ENCODE measurements around the gene SENP3.

Gene SENP3

DNA sequence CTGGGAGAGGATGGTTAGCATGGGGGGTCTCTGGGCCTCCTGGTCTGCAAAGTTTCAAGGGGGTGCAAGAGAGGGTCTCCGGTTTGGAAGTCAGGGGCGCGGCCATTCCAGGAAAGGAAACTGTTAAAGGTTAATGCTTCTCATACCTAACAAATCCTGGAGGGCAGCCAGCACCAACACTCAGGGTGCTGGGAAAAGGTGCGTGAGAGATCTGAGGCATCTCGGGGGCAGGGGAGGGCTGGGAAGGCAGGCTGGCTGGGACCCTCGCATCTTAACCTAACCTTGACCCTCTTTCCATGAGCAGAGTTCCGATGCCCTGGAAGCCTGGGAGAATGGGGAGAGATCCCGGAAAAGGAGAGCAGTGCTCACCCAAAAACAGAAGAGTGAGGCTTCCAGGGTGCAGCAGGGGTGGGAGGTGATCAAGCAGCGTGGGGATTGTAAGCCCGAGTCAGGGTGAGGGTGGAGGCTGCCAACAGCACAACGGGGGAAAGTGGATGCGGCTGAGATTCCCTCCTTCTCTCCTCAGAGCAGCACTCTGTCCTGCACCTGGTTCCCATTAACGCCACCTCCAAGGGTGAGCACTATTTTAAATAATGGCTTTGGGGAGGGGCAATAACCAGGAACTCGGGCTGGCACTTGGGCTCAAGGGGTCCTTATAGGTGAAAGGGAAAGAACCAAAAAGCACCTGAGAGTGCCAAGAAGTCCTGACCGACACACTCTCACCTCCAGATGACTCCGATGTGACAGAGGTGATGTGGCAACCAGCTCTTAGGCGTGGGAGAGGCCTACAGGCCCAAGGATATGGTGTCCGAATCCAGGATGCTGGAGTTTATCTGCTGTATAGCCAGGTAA lies 2.2 kb upstream of the SENP3 start:
- DNase-seq (no peak), ATAC-seq (replicated peaks) (no peak)
- Mint-ChIP-seq H3K4me3 (peak overlapping the region in 1 of 2 donors; percentile 95), H3K27me3 (no peaks in the 10 kb centered on the region), H3K36me3 (ENCODE audit: insufficient read depth) (peaks cover 31% of the 10 kb centered on the region), H3K4me1 (ENCODE audit: low read depth in 2 of 2) (peaks cover 29 to 35% of the 10 kb centered on the region in 2 donors), H3K27ac (peak overlapping the region in 1 of 2 donors; percentile 97), H3K9me3 (no peaks in the 10 kb centered on the region)

DNA sequence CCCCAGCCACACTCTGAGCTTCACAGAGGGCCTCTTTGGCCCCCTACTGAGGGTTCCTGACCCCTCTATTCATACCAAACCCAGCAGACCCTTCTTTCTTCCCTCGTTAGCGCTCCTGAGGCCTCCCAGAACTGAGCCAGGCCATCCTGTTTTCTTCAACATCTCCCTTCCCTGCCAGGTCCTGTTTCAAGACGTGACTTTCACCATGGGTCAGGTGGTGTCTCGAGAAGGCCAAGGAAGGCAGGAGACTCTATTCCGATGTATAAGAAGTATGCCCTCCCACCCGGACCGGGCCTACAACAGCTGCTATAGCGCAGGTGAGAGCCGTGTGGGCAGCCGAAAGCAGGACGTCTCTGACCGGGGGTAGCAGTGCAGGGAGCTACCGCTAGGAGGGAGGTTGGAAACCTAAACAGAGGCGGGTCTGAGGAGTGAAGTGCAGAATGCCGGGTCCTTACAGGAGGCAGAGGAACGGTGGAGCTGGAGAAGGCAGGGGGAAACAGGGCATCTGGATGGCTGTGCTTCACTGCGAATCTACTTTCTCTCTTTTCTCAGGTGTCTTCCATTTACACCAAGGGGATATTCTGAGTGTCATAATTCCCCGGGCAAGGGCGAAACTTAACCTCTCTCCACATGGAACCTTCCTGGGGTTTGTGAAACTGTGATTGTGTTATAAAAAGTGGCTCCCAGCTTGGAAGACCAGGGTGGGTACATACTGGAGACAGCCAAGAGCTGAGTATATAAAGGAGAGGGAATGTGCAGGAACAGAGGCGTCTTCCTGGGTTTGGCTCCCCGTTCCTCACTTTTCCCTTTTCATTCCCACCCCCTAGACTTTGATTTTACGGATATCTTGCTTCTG lies 1.3 kb upstream of the SENP3 start:
- H3K27me3 Mint-ChIP-seq = no peaks in the 10 kb centered on the region
- peaks cover 37% of the 10 kb centered on the region for H3K36me3 Mint-ChIP-seq (ENCODE audit: insufficient read depth)
- peaks cover 28 to 29% of the 10 kb centered on the region in 2 donors for H3K4me1 Mint-ChIP-seq (ENCODE audit: low read depth in 2 of 2)
- peak overlapping the region; percentile 97 to 98 for H3K27ac Mint-ChIP-seq
- no peak for ATAC-seq (replicated peaks)
- no peaks in the 10 kb centered on the region for H3K9me3 Mint-ChIP-seq
- peak overlapping the region; percentile 95 for H3K4me3 Mint-ChIP-seq
- peak in 1 of 3 experiments; percentile 48 for DNase-seq

DNA sequence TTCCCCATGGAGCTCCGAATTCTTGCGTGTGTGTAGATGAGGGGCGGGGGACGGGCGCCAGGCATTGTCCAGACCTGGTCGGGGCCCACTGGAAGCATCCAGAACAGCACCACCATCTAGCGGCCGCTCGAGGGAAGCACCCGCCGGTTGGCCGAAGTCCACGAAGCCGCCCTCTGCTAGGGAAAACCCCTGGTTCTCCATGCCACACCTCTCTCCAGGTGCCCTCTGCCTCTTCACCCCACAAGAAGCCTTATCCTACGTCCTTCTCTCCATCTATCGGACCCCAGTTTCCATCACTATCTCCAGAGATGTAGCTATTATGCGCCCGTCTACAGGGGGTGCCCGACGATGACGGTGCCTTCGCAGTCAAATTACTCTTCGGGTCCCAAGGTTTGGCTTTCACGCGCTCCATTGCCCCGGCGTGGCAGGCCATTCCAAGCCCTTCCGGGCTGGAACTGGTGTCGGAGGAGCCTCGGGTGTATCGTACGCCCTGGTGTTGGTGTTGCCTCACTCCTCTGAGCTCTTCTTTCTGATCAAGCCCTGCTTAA lies 617 bp upstream of the SENP3 start:
- peak overlapping the region; percentile 97 to 98 for H3K27ac Mint-ChIP-seq
- no peaks in the 10 kb centered on the region for H3K9me3 Mint-ChIP-seq
- H3K27me3 Mint-ChIP-seq = no peaks in the 10 kb centered on the region
- DNase-seq (peak; percentile 76 to 83 (median 78)), ATAC-seq (replicated peaks) (peak; percentile 70)
- peak overlapping the region; percentile 95 for H3K4me3 Mint-ChIP-seq
- peaks cover 25 to 26% of the 10 kb centered on the region in 2 donors for H3K4me1 Mint-ChIP-seq (ENCODE audit: low read depth in 2 of 2)
- peaks cover 44% of the 10 kb centered on the region for H3K36me3 Mint-ChIP-seq (ENCODE audit: insufficient read depth)

DNA sequence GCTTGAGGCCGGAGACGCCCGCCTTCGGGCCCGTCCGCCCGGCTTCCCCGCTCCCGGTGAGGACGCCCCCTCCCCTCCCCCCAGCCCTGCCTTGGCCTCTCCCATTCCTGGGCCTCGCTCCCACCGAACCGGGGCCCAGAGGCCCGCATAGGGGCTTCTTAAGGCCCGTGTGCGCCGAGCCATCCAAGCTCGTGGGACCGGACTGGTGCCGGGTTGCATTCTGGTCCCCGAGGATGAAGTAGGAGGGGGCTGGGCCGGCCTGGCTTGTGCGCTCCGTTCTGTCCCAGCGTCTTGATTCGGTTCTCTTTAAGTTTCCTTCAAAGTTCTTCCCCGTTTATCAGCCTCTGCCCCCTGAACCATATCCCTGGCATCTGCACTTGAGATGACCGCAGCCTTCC lies 488 bp downstream of the SENP3 start:
- H3K9me3 Mint-ChIP-seq = no peaks in the 10 kb centered on the region
- H3K36me3 Mint-ChIP-seq (ENCODE audit: insufficient read depth) = peaks cover 51% of the 10 kb centered on the region
- H3K27ac Mint-ChIP-seq = peak overlapping the region; percentile 97 to 98
- H3K4me3 Mint-ChIP-seq = peak overlapping the region; percentile 95
- no peaks in the 10 kb centered on the region for H3K27me3 Mint-ChIP-seq
- DNase-seq (no peak), ATAC-seq (replicated peaks) (peak; percentile 2)
- H3K4me1 Mint-ChIP-seq (ENCODE audit: low read depth in 2 of 2) = peaks cover 23 to 28% of the 10 kb centered on the region in 2 donors

DNA sequence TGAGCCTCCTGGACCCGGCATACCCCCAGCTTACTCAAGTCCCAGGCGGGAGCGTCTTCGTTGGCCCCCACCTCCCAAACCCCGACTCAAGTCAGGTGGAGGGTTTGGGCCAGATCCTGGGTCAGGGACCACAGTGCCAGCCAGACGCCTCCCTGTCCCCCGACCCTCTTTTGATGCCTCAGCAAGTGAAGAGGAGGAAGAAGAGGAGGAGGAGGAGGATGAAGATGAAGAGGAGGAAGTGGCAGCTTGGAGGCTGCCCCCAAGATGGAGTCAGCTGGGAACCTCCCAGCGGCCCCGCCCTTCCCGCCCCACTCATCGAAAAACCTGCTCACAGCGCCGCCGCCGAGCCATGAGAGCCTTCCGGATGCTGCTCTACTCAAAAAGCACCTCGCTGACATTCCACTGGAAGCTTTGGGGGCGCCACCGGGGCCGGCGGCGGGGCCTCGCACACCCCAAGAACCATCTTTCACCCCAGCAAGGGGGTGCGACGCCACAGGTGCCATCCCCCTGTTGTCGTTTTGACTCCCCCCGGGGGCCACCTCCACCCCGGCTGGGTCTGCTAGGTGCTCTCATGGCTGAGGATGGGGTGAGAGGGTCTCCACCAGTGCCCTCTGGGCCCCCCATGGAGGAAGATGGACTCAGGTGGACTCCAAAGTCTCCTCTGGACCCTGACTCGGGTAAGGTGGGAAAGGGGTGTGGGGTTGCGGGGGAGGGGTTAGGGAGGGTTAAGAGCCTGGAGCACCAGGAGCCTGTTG lies 1.6 kb downstream of the SENP3 start:
- Mint-ChIP-seq H3K27ac (peak overlapping the region in 1 of 2 donors; percentile 98), H3K27me3 (no peaks in the 10 kb centered on the region), H3K36me3 (ENCODE audit: insufficient read depth) (peaks cover 55% of the 10 kb centered on the region), H3K9me3 (no peaks in the 10 kb centered on the region), H3K4me1 (ENCODE audit: low read depth in 2 of 2) (peaks cover 24 to 28% of the 10 kb centered on the region in 2 donors), H3K4me3 (peak overlapping the region; percentile 95)
- ATAC-seq (replicated peaks) (no peak), DNase-seq (no peak)

DNA sequence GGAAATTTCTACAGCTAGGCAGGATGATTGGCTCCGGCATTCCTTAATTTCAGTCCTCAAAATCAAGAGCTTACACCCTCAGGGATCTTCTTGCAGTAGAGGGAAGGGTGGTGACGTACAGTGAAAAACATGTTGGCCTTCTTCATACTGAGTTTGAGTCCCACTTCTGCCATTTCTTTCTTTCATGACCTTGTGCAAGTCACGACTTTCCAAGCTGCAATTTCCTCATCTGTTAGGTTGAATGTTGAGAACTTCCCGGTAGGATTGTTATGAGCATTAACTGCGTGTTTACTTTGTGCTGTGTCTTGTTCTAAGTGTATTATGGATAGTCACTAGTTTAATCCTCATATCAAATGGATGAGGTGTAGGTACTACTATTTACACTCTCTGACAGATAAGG lies 7.9 kb downstream of the SENP3 start:
- H3K27ac Mint-ChIP-seq = no peak overlapping the region

DNA sequence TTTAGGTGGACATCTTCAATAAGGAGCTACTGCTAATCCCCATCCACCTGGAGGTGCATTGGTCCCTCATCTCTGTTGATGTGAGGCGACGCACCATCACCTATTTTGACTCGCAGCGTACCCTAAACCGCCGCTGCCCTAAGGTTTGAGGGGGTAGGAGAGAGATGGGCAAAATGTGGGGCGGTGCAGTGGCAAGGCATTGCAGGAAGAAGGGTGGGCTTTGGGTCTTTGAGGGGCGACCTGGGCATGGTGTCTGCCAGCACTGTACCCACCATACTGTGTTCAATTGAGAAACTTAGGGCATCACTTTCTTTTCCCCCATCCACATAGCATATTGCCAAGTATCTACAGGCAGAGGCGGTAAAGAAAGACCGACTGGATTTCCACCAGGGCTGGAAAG lies 8.6 kb downstream of the SENP3 start:
- Mint-ChIP-seq H3K4me3 (no peak overlapping the region), H3K27ac (no peak overlapping the region), H3K9me3 (no peaks in the 10 kb centered on the region), H3K4me1 (ENCODE audit: low read depth in 2 of 2) (peaks cover 22 to 26% of the 10 kb centered on the region in 2 donors), H3K36me3 (ENCODE audit: insufficient read depth) (peaks cover 66% of the 10 kb centered on the region), H3K27me3 (no peaks in the 10 kb centered on the region)
- DNase-seq (no peak), ATAC-seq (replicated peaks) (no peak)

More for the DNA sequence above, 7.9 kb downstream of the SENP3 start:
- no peak for ATAC-seq (replicated peaks)
- no peaks in the 10 kb centered on the region for H3K27me3 Mint-ChIP-seq
- peaks cover 18 to 22% of the 10 kb centered on the region in 2 donors for H3K4me1 Mint-ChIP-seq (ENCODE audit: low read depth in 2 of 2)
- DNase-seq = no peak
- H3K9me3 Mint-ChIP-seq = no peaks in the 10 kb centered on the region
- H3K36me3 Mint-ChIP-seq (ENCODE audit: insufficient read depth) = peaks cover 63% of the 10 kb centered on the region
- H3K4me3 Mint-ChIP-seq = no peak overlapping the region

DNA sequence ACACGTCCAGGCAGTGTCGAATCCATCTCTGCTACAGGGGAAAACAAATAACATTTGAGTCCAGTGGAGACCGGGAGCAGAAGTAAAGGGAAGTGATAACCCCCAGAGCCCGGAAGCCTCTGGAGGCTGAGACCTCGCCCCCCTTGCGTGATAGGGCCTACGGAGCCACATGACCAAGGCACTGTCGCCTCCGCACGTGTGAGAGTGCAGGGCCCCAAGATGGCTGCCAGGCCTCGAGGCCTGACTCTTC lies 10.5 kb downstream of the SENP3 start:
- no peaks in the 10 kb centered on the region for H3K9me3 Mint-ChIP-seq
- peak overlapping the region; percentile 100 for H3K27ac Mint-ChIP-seq
- peaks cover 66% of the 10 kb centered on the region for H3K36me3 Mint-ChIP-seq (ENCODE audit: insufficient read depth)
- ATAC-seq (replicated peaks) (no peak), DNase-seq (no peak)
- no peaks in the 10 kb centered on the region for H3K27me3 Mint-ChIP-seq
- peaks cover 29 to 30% of the 10 kb centered on the region in 2 donors for H3K4me1 Mint-ChIP-seq (ENCODE audit: low read depth in 2 of 2)
- H3K4me3 Mint-ChIP-seq = peak overlapping the region; percentile 98 to 100

DNA sequence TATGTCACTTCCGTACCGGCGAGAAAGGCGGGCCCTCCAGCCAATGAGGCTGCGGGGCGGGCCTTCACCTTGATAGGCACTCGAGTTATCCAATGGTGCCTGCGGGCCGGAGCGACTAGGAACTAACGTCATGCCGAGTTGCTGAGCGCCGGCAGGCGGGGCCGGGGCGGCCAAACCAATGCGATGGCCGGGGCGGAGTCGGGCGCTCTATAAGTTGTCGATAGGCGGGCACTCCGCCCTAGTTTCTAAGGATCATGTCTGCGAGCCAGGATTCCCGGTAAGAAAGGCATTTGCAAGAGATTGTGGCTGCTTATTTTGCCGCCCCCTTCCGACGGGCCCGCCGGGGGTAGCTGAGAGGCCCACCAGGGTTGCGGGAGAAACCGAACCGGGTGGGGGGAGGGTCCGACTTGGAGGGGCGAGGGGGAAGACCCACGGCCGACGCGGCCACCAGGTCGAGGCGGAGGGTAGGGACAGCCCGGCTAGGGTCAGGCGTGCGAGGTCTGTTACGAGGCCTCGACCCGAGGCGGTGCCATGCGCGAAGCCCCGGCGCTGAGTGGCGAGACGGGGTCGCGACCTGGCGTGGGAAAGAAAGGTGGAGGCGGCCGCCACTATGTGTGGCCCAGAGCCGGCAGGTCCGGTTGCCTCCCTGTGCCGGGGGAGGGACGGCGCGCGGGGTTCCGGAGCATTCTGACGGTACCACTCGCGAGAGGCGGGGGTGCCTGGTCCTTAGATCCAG lies 11.0 kb downstream of the SENP3 start:
- Mint-ChIP-seq H3K9me3 (no peaks in the 10 kb centered on the region), H3K36me3 (ENCODE audit: insufficient read depth) (peaks cover 68% of the 10 kb centered on the region), H3K4me1 (ENCODE audit: low read depth in 2 of 2) (peaks cover 29 to 30% of the 10 kb centered on the region in 2 donors), H3K27ac (peak overlapping the region; percentile 100), H3K4me3 (peak overlapping the region; percentile 98 to 100), H3K27me3 (no peaks in the 10 kb centered on the region)
- ATAC-seq (replicated peaks) (peak; percentile 79), DNase-seq (peak; percentile 100)

DNA sequence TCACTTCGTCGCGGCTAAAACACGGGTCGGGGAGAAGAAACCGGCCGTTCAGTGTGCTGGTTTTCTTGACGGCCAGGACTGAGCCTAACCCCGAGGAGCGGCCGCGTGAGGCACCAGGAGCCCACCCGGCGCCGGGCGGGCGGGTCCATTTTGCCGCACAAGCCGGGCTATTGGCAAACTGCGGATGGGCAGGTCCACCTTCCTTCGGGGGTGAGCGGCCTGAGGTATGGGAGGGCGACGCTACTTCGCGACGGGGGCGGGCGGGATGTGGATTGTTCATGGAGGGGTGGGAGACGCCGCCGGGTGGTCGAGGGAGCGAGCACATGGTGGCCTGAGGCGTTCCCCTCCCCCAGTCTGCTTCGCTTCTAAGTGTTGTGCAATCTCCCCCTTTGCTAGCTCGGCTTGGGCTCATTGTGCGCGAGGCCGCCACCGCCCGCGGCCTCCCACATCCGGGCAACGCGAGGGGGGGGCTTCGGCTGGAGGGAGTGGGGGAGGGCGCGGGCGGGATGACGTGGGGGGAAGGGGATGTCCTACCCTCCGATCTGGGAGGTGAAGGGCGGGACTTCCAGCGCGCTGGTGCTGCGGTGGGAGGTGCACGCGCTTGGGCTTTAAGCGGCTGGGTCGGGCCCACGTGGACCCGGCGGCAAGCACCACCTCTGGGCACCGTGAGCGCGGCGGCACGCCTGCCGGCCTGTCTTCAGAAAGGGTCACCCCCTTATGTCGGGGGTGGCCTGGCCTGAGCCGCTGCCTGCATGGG lies 11.8 kb downstream of the SENP3 start:
- H3K27ac Mint-ChIP-seq = peak overlapping the region; percentile 100
- H3K9me3 Mint-ChIP-seq = no peaks in the 10 kb centered on the region
- ATAC-seq (replicated peaks) = peak; percentile 50
- DNase-seq = peak; percentile 84 to 89 (median 87)
- peaks cover 30 to 34% of the 10 kb centered on the region in 2 donors for H3K4me1 Mint-ChIP-seq (ENCODE audit: low read depth in 2 of 2)
- no peaks in the 10 kb centered on the region for H3K27me3 Mint-ChIP-seq
- peak overlapping the region; percentile 98 to 100 for H3K4me3 Mint-ChIP-seq
- H3K36me3 Mint-ChIP-seq (ENCODE audit: insufficient read depth) = peaks cover 75% of the 10 kb centered on the region

DNA sequence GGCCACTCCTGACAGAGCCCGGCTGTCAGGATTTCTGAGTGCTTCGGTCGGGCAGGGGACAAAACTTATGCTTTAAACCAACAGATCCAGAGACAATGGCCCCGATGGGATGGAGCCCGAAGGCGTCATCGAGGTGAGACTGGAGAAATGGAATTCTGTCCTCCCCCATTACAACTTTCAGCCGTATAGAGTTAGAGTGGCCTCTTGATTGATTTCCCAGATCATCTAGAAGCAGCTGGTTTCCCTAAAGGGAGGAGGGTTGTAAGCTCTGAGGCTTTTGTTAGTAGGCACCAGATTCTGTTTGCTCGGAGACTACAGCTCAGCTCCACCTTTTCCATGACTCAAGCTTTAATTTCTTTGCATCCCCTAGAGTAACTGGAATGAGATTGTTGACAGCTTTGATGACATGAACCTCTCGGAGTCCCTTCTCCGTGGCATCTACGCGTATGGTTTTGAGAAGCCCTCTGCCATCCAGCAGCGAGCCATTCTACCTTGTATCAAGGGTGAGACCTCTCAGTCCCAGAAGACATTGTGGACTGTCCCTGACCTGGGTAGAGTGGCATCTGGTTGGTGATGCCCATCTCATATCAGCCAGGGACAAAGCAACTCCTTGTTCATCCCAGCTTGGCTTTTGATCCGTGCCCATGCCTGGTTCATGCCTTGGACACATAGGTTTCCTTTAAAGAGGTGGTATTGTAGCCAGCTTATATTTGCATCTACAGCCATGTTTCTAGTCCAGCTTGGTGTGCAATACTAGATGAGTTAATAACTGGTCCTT lies 12.6 kb downstream of the SENP3 start:
- Mint-ChIP-seq H3K9me3 (no peaks in the 10 kb centered on the region), H3K4me1 (ENCODE audit: low read depth in 2 of 2) (peaks cover 36 to 41% of the 10 kb centered on the region in 2 donors), H3K4me3 (peak overlapping the region; percentile 98 to 100), H3K27ac (peak overlapping the region; percentile 100), H3K27me3 (no peaks in the 10 kb centered on the region), H3K36me3 (ENCODE audit: insufficient read depth) (peaks cover 84% of the 10 kb centered on the region)
- no peak for ATAC-seq (replicated peaks)
- DNase-seq = no peak

All from effector memory CD8-positive, alpha-beta T cell (primary cell).